Smooth muscle cell (in vitro differentiated cells): ENCODE results near the gene ARHGAP1. TPM values are rescaled to one million over a fixed set of nuclear protein-coding genes. Genes with fewer than 3 reads are reported as not detected.
A peak's percentile ranks its signal among the peaks of the same experiment; 100 is the strongest.

Experiments
- DNase-seq: peaks from one replicate; lab custom pipeline; 2025; ENCODE audit not compliant: unreplicated experiment; lab: John Stamatoyannopoulos, UW
- H2AFZ ChIP-seq: fragments of 200-600 bp; sonication (generic); 2 replicates; pipeline ENCODE4 v1.6.0; 2016; ENCODE audit warnings: antibody characterized with exemption, low read depth, mild to moderate bottlenecking
- H3F3A ChIP-seq: fragments of 200-600 bp; sonication (generic); 2 replicates; pipeline ENCODE4 v1.6.0; 2017; ENCODE audit warnings: antibody characterized with exemption, low read depth
- H3K27ac ChIP-seq: fragments of 200-600 bp; sonication (generic); 2 replicates; pipeline ENCODE4 v1.5.1; 2016; ENCODE audit warnings: low read depth, mild to moderate bottlenecking
- H3K27me3 ChIP-seq: fragments of 200-600 bp; sonication (generic); 2 replicates; pipeline ENCODE4 v1.6.1; 2016; ENCODE audit warnings: low read depth, mild to moderate bottlenecking
- H3K36me3 ChIP-seq: fragments of 200-600 bp; sonication (generic); 2 replicates; pipeline ENCODE4 v1.5.1; 2016; ENCODE audit warnings: low read depth
- H3K4me1 ChIP-seq: fragments of 200-600 bp; sonication (generic); 2 replicates; pipeline ENCODE4 v1.5.1; 2016; ENCODE audit warnings: low read depth
- H3K4me2 ChIP-seq: fragments of 200-600 bp; sonication (generic); 2 replicates; pipeline ENCODE4 v1.6.0; 2016; ENCODE audit warnings: mild to moderate bottlenecking
- H3K4me3 ChIP-seq: fragments of 200-600 bp; sonication (generic); 2 replicates; pipeline ENCODE4 v1.5.1; 2016; ENCODE audit warnings: mild to moderate bottlenecking
- H3K79me2 ChIP-seq: fragments of 200-600 bp; sonication (generic); 2 replicates; pipeline ENCODE4 v1.6.0; 2016; ENCODE audit warnings: low read depth, mild to moderate bottlenecking
- H3K9ac ChIP-seq: fragments of 200-600 bp; sonication (generic); 2 replicates; pipeline ENCODE4 v1.6.0; 2016; ENCODE audit warnings: low read depth
- H3K9me3 ChIP-seq: fragments of 200-600 bp; sonication (generic); replicated peaks from 2 replicates; pipeline ENCODE4 v1.5.1; 2016; ENCODE audit warnings: low read depth
- H4K20me1 ChIP-seq: fragments of 200-600 bp; sonication (generic); 2 replicates; pipeline ENCODE4 v1.6.0; 2016; ENCODE audit warnings: low read depth
- CTCF ChIP-seq: fragments of 200-600 bp; sonication (generic); IDR thresholded peaks from 2 replicates; pipeline ENCODE4 v1.5.1; 2017; ENCODE audit warnings: borderline replicate concordance, mild to moderate bottlenecking, antibody characterized with exemption; ENCODE audit not compliant: insufficient read depth, poor library complexity, severe bottlenecking
- WGBS: methylation state at CpG from one replicate; pipeline ENCODE4 v1.1.7; 2016; ENCODE audit warnings: low lambda C conversion rate; 5-methylcytosine and 5-hydroxymethylcytosine counted together
- polyA plus RNA-seq: library from polyadenylated mRNA; unstranded; fragments of >200 nt; fragmentation: Nextera tagmentation; extraction: Ambion mirVana; gene quantifications from 2 replicates; pipeline ENCODE4 v1.2.1, GENCODE V29; 2016
- total RNA-seq: library from RNA; depleted of rRNA; stranded (reverse); fragments of >200 nt; gene quantifications from 2 replicates; pipeline ENCODE4 v1.2.3, GENCODE V29; 2014

ARHGAP1 gene
- total and polyA plus RNA-seq, 2 experiments from 2014 or later: 40.9 to 98.4 TPM

GRCh38 chr11:46675949-46676348 lies 24.5 kb downstream of the ARHGAP1 start:
- no peak overlapping the region for H3K4me3 ChIP-seq
- H2AFZ ChIP-seq: no peak overlapping the region
- no peaks in the 10 kb centered on the region for H3K9me3 ChIP-seq
- H3K27me3 ChIP-seq: no peaks in the 10 kb centered on the region
- H3K27ac ChIP-seq: peak overlapping the region; percentile 77
- H3K9ac ChIP-seq: no peak overlapping the region
- DNase-seq: no peak
- H3K79me2 ChIP-seq: no peaks in the 10 kb centered on the region
- WGBS: 88% methylated on average over 7 of the region's 7 CpGs
- TF ChIP-seq CTCF: no peak
- peaks cover 18% of the 10 kb centered on the region for H3F3A ChIP-seq
- no peaks in the 10 kb centered on the region for H4K20me1 ChIP-seq
- no peaks in the 10 kb centered on the region for H3K36me3 ChIP-seq
- H3K4me2 ChIP-seq: peak overlapping the region; percentile 70
- peaks cover 21% of the 10 kb centered on the region for H3K4me1 ChIP-seq

DNA sequence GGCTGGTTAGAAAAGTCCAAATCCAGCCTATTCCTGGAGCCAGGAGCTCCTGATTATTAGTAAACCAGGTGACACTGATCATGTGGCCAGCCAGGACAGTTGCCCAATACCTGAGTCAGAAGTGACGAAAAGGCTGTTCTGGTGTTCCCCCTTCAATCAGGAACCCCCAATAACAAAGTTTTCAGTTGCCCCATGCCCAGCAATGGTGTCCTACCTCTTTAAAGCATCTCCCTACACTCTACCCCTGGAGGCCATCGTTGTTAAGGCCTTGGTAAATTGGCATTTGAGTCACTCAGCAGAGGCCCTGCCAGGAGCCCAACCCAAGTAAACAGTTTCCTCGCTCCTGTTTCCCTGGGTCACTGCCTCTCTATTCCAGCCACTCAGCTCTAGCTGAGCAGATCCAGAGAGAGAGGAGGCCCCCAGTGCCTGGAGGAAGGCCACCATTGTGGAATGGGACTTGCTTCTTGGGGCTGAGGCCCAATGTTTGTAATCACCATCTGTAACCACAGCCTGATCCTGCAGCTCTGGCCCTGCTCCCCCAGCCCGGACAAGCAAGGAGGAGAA lies 25.0 kb downstream of the ARHGAP1 start:
- Histone ChIP-seq H3K36me3 (no peaks in the 10 kb centered on the region), H3K27ac (peak overlapping the region; percentile 77), H2AFZ (no peak overlapping the region), H4K20me1 (no peaks in the 10 kb centered on the region), H3K27me3 (no peaks in the 10 kb centered on the region), H3K79me2 (no peaks in the 10 kb centered on the region), H3K4me1 (peaks cover 21% of the 10 kb centered on the region), H3K4me3 (no peak overlapping the region), H3K9me3 (no peaks in the 10 kb centered on the region), H3K9ac (peak overlapping the region; percentile 3), H3K4me2 (peak overlapping the region; percentile 70), H3F3A (peaks cover 23% of the 10 kb centered on the region)
- DNase-seq: peak; percentile 18
- 22% methylated on average over 4 of the region's 4 CpGs for WGBS
- no peak for TF ChIP-seq CTCF

- H3K79me2 ChIP-seq: no peaks in the 10 kb centered on the region
- no peak overlapping the region for H3K9ac ChIP-seq
- H3K36me3 ChIP-seq: no peaks in the 10 kb centered on the region
- H3K27me3 ChIP-seq: no peaks in the 10 kb centered on the region
- H3K4me3 ChIP-seq: no peak overlapping the region
- DNase-seq: peak; percentile 25
- peaks cover 21% of the 10 kb centered on the region for H3K4me1 ChIP-seq
- no peak for TF ChIP-seq CTCF
- no peak overlapping the region for H2AFZ ChIP-seq
- WGBS: 14% methylated on average over 12 of the region's 12 CpGs
- no peaks in the 10 kb centered on the region for H4K20me1 ChIP-seq
- peaks cover 29% of the 10 kb centered on the region for H3F3A ChIP-seq
- H3K27ac ChIP-seq: peak overlapping the region; percentile 77
- no peaks in the 10 kb centered on the region for H3K9me3 ChIP-seq
- H3K4me2 ChIP-seq: peak overlapping the region; percentile 70
These were observed 25.7 kb downstream of the ARHGAP1 start for GRCh38 chr11:46674463-46675287.
